22Rv1 (cell line): ENCODE results near the gene BCAN.

Experiments
- H3K27ac ChIP-seq: fragments of 450-650 bp; 2 replicates; pipeline ENCODE4 v1.5.1; 2017
- CTCF ChIP-seq: fragments of 450-650 bp; IDR thresholded peaks from 2 replicates; pipeline ENCODE4 v1.5.1; 2017; ENCODE audit warnings: mild to moderate bottlenecking
- ZFX ChIP-seq: fragments of 450-650 bp; IDR thresholded peaks from 2 replicates; pipeline ENCODE4 v1.6.1; 2017; ENCODE audit warnings: antibody characterized with exemption, borderline replicate concordance

The BCAN gene

GRCh38 chr1:156645056-156645455 is 3.1 kb downstream of the BCAN start:
- no peak overlapping the region for H3K27ac ChIP-seq
- no peak for TF ChIP-seq CTCF
- TF ChIP-seq ZFX, result no peak

- no peak overlapping the region for H3K27ac ChIP-seq
- TF ChIP-seq CTCF (no peak), ZFX (no peak)
Observed at GRCh38 chr1:156645666-156646065, 3.7 kb downstream of the BCAN start.

- TF ChIP-seq CTCF (no peak), ZFX (no peak)
- H3K27ac ChIP-seq, result no peak overlapping the region
Observed at GRCh38 chr1:156646738-156647211, 4.9 kb downstream of the BCAN start.

- TF ChIP-seq CTCF (no peak), ZFX (no peak)
- no peak overlapping the region for H3K27ac ChIP-seq
Observed at GRCh38 chr1:156647351-156647750, 5.4 kb downstream of the BCAN start.

- H3K27ac ChIP-seq, result no peak overlapping the region
- TF ChIP-seq CTCF, result no peak
- no peak for TF ChIP-seq ZFX
Observed at GRCh38 chr1:156648496-156648895, 6.6 kb downstream of the BCAN start.

GRCh38 chr1:156648951-156649350 is 7.0 kb downstream of the BCAN start:
- H3K27ac ChIP-seq, result no peak overlapping the region
- TF ChIP-seq CTCF (no peak), ZFX (no peak)

GRCh38 chr1:156652131-156652991 is 10.4 kb downstream of the BCAN start:
- TF ChIP-seq CTCF, result no peak
- no peak for TF ChIP-seq ZFX
- no peak overlapping the region for H3K27ac ChIP-seq
